Measurements from ENCODE around the gene DBP. TPM values are rescaled to one million over a fixed set of nuclear protein-coding genes. Genes with fewer than 3 reads are reported as not detected.

Gene DBP
- total RNA-seq, 1 donor from 2014 or later = 6.7 TPM

DNA sequence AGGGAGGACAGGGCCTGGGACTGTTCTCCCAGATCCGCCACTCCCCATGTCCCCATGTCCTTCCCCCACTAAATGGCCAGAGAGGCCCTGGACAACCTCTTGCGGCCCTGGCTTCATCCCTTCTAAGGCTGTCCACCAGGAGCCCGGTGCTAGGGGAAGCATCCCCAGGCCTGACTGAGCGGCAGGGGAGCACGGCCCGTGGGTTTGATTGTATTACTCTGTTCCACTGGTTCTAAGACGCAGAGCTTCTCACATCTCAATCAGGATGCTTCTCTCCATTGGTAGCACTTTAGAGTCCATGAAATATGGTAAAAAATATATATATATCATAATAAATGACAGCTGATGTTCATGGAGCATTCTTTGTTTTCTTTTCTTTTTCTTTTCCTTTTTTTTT, 29.8 kb downstream of the DBP start:
- ATAC-seq = peak; percentile 1

DNA sequence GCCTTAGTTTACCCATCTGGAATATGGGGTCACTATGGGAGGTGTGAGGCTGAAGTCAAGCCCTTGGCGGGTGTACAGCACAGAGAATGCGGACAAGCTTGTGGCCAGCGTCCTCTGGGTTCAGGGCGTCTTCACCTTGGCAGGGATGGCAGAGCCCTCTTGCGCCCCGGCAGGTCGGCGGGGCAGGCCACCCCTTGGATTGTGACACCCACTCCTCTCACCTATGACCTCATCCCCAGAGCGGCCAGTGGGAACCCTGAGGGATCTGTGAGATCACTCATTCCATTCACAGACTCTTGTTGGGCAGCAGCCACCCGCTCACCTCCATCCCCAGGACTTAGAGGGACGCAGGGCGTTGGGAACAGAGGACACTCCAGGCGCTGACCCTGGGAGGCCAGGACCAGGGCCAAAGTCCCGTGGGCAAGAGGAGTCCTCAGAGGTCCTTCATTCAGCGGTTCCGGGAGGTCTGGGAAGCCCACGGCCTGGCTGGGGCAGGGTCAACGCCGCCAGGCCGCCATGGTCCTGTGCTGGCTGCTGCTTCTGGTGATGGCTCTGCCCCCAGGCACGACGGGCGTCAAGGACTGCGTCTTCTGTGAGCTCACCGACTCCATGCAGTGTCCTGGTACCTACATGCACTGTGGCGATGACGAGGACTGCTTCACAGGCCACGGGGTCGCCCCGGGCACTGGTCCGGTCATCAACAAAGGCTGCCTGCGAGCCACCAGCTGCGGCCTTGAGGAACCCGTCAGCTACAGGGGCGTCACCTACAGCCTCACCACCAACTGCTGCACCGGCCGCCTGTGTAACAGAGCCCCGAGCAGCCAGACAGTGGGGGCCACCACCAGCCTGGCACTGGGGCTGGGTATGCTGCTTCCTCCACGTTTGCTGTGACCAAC, 30.5 kb downstream of the DBP start, which contains the start of gene SPACA4:
Gene SPACA4 (plus strand): TSS at position 280 of the 896 bp plus-strand sequence. CDS start 237 bp downstream, at position 517.
- ATAC-seq = peak; percentile 15

DNA sequence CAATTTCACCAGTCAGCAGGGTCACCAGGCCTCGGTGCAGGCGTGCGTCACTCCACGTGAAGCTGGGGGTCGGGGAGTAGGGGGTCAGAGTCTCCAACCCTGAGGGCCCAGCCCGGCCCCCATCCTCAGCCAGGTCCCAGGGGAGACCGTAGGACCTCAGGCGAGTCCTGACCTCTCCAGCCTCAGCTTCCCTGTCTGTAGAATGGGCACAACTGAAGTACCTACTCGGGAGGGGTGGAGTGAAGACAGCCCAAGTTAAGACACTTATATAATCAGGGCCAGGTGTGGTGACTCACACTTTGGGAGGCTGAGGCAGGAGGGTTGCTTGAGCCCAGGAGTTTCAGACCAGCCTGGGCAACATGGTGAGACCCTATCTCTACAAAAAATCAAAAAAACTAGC, 33.3 kb downstream of the DBP start:
- ATAC-seq = peak; percentile 5

DNA sequence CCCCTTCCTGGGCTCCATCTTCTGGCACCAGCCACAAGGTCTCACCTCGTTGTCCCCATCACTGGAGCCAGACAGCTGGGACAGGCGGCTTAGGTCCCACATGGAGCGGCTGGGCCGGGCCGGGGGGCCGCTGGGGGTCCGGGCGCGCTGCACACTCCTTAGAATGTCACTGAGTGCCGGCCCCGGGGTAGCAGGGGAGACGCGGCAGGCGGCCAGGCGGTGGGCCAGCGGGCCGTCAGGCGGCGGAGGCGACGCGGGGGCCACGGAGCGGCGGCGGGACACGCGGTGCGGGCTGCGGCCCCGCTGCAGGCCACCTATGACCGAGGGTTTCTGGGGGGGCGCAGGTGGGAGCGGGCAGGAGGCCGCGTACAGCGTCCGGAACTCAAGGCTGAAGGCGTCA, 33.7 kb downstream of the DBP start:
- ATAC-seq = no peak

DNA sequence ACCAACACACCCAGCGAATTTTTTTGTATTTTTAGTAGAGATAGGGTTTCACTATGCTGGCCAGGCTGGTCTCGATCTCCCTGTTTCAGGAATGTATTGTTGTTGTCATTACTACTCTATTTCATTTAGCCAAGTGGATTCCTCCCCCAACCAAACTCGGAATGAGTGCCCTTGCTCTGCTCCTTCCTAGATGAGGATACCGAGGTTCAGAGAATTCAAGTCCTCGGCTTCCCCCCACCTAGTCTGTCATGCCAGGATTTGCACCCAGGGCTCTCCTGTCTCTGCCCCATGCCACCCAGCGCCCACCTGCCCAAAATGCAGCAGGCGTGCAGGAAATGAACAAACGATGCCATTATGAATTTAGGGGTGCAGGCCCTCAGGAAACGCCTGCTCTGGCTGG, 34.2 kb downstream of the DBP start:
- ATAC-seq = no peak

DNA sequence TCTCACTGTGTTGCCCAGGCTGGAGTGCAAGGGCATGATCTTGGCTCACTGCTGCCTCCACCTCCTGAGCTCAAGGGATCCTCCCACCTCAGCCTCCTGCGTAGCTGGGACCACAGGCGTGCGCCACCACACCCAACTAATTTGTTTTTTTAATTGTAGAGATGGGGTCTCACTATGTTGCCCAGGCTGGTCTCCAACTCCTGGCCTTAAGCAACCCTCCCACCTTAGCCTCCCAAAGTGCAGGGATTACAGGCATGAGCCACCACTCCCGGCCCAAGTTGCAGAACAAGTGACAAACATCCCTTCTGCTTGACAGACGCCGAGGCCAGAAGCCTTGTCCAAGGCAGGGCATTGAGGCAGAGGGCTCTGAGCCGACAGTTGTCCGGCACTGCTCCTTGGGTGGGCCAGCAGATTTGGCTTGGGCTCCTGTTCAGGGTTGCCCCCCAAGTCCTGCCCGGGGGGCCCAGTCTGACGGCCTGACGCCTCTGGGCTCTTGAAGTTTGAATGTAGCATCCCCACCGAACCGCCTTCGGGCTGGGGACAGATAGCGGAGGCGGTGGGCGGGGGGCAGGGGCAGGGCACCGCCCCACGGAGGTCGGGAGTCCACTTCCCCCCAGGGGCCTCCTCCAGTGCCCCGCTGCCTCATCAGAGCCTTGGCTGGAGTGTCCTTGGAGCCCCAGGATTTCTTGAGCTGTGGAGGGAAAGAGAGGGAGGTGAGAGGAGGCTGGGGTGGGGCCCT, 36.3 kb downstream of the DBP start:
- no peak for ATAC-seq

DNA sequence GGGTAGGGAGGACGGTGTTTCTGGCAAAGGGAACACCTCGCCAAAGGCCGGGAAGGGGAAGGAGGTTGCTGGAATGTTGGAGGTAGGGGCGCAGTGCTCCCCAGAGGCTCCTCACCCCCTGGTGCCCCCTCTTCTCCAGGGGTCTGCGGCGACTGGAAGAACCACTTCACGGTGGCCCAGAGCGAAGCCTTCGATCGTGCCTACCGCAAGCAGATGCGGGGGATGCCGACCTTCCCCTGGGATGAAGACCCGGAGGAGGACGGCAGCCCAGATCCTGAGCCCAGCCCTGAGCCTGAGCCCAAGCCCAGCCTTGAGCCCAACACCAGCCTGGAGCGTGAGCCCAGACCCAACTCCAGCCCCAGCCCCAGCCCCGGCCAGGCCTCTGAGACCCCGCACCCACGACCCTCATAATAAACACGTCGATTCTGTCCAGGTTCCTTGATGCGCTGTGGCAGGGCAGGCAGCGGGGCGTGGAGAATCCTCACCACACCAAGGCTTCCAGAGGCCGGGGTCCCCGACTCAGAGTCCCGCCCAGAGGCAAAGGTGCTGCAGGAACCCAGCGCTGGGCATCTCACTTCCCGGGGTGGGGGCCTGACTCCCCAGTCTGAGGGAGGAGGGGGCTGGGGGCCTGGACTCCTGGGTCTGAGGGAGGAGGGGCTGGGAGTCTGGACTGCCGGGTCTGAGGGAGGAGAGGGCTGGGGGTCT, 38.0 kb downstream of the DBP start:
- ATAC-seq = peak; percentile 1

DNA sequence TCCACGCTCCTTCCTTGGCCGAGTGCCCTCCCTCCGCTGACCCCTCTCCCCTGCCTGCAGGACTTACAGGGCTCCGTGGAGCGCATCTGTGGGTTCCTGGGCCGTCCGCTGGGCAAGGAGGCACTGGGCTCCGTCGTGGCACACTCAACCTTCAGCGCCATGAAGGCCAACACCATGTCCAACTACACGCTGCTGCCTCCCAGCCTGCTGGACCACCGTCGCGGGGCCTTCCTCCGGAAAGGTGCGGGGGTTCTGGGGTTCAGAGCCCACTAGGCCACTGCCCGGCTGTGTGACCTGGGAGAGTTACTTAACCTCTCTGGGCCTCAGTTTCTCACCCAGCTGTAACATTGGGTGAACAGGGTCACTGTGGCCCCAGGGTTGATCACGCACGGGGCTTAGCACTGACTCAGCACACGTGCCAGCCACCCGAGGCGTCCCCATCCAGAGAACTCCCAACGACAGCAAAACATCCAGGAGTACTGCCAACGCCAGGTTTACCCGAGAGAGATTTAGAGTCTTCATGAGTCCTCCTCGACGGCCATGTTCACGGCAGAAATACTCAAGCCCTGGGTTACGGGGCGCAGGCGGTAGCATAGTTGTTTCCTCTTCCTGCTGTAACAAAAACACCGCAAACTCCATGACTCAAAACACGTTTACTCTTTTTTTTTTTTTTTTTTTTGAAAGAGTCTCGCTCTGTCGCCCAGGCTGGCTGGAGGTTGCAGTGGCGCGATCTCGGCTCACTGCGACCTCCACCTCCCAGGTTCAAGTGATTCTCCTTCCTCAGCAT, 40.3 kb downstream of the DBP start:
- ATAC-seq = peak; percentile 20

DNA sequence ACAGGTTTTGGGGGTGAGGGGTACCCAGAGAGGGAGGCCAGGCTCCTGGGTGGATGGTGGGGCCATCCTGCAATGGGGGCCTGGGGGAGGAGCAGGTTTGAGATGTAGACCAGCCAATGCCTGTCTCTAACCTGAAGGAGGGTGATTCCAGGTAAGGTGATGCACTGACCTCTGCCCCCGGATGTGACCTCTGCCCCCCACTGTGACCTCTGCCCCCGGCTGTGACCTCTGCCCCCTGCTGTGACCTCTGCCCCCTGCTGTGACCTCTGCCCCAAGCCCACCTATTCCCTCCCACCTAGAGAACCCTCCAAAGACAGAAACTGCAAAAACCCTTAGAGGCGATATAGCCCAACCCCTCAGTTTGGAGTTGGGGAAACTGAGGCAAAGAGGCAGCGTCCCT, 40.9 kb downstream of the DBP start:
- peak; percentile 3 for ATAC-seq

DNA sequence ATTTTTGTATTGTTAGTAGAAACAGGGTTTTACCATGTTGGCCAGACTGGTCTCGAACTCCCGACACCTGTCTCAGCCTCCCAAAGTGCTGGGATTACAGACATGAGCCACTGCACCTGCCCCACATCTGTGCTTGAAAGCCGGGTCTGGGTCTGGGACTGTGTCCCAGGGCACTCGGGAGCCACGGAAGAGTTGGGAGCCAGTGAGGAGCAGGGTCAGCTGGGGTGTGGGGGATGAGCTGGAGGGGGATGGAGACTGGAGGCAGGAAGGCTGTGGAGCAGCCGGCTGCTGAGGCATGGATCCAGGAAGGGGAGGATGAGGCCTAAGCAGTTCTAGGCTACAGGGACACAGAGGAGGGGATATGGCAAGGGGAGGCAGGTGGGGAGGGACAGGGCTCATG, 41.3 kb downstream of the DBP start:
- peak; percentile 14 for ATAC-seq

DNA sequence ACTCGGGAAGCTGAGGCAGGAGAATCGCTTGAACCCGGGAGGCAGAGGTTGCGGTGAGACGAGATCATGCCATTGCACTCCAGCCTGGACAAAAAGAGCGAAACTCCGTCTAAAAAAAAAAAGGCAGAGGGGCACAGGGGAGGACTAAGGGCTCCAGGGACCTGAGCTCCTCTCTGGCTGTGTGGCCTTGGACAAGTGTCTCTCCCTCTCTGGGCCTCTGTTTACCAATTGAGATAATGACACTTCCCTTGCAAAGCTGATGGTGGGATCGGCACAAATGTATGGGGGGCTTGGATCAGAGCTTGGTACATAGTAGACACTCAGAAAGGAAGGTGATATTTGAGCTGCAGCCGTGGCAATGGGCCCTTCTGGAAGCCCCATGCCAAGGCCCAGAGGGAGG, 42.0 kb downstream of the DBP start:
- ATAC-seq = no peak

DNA sequence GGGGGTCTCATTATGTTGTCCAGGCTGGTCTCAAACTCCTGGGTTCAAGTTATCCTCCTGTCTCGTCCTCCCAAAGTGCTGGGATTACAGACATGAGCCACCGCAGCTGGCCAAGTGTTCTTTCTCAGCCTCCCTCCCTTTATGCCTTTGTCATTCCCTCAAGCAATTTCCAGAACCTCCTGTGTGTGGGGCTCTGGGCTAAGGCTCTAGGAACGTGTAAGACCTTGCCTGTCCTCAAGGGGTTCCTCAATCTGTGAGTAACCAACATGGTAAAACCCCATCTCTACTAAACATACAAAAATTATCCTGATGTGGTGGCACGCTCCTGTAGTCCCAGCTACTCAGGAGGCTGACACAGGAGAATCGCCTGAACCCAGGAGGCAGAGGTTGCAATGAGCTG, 46.2 kb downstream of the DBP start:
- ATAC-seq = no peak

DNA sequence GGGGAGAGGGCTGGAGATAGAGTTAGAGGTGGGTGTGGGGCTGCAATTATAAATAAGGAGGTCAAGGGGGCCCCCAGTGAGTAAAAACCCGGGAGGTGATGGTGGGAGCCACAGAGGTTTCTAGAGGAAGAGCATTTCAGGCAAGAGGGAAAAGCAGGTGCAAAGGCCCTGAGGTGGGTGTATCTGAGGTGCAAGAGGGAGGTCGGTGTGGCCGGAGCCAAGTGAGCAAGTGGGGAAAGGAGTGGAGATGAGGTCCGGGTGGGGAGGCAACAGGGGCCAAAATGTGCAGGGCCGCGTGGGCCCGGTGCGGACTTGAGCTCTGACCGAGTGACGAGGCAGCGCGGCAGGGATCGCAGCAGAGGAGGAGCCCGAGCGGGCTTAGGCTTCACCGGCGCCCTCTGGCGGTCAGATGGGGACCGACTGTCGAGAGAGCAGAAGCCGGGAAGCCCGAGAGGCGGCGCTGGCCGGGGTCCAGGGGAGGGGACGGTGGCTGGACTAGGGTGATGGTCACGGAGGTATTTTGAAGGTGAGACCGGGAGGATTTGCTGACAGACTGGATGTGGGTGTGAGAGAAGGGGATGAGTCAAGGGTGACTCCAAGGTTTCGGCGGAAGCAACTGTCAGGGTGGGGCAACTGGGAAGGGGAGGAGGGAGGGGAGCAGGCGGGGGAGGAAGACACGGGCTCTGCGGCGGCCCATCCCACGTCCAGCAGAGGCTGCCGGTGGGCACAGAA, 48.3 kb downstream of the DBP start:
- ATAC-seq = peak; percentile 88

DNA sequence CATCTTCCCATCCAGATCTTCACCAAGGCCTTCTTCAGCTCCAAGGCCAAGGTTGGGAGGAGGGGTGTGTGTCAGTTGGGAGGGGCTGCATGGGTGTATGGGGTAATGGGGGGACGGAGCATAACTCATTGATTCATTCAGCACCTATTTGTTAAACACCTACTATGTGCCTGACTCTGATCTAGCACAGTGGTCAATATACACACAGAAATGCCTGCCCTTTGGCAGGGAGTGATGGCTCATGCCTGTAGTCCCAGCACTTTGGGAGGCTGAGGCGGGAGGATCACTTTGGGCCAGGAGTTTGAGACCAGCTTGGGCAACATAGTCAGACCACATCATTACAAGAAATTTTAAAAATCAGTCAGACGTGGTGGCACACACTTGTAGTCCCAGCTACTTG, 49.8 kb downstream of the DBP start:
- no peak for ATAC-seq

DNA sequence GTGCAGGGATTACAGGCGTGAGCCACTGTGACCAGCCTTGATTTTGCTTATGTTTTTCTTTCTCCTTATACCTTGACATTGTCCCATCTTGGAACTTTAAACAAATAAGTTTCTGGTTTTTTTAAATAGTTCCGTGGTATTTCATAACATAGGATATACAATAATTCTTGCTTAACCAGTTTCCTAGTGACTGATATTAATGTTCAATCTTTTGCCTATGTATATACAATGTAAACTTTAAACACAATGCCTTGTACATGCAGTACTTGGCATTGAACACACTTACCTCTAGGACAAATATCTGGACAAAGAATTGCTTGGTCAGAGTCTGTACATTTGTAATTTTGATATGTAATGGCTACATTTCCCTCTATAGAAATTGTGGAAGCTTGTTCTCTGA, 55.0 kb downstream of the DBP start:
- peak; percentile 49 for ATAC-seq

Other genes with a start within 250 kb of the DBP start
- gene KDELR1, start 245.8 kb downstream of the DBP start, total RNA-seq = 86.6 TPM
- 0.04 TPM for gene GRIN2D, start 243.7 kb downstream of the DBP start, total RNA-seq
- gene GRWD1, start 191.4 kb downstream of the DBP start, total RNA-seq = 24.6 TPM
- gene KCNJ14, start 181.8 kb downstream of the DBP start, total RNA-seq = 0.76 TPM
- gene CYTH2, start 168.0 kb downstream of the DBP start, total RNA-seq = 47.2 TPM
- gene LMTK3, start 125.5 kb downstream of the DBP start, total RNA-seq = 4.9 TPM
- 245 TPM for gene SULT2B1, start 85.2 kb downstream of the DBP start, total RNA-seq
- 0.64 TPM for gene SPACA4, start 30.6 kb downstream of the DBP start, total RNA-seq
- 6.5 TPM for gene FAM83E, start 22.3 kb downstream of the DBP start, total RNA-seq
- gene RPL18, start 18.2 kb downstream of the DBP start, total RNA-seq = 1,668 TPM
- gene SPHK2, start 17.9 kb downstream of the DBP start, total RNA-seq = 7.7 TPM
- 3.1 TPM for gene CA11, start 8.8 kb upstream of the DBP start, total RNA-seq
- not detected for gene NTN5, start 35.6 kb upstream of the DBP start, total RNA-seq
- gene FUT2, start 58.6 kb upstream of the DBP start, total RNA-seq = 101 TPM
- 0.56 TPM for gene MAMSTR, start 82.3 kb upstream of the DBP start, total RNA-seq
- gene RASIP1, start 103.2 kb upstream of the DBP start, total RNA-seq = 7.3 TPM
- 1.3 TPM for gene IZUMO1, start 109.5 kb upstream of the DBP start, total RNA-seq
- 6.1 TPM for gene FUT1, start 115.3 kb upstream of the DBP start, total RNA-seq
- gene FGF21, start 118.1 kb upstream of the DBP start, total RNA-seq = not detected
- gene BCAT2, start 173.7 kb upstream of the DBP start, total RNA-seq = 31.0 TPM
- 0.40 TPM for gene HSD17B14, start 199.1 kb upstream of the DBP start, total RNA-seq
- 8.1 TPM for gene PLEKHA4, start 231.2 kb upstream of the DBP start, total RNA-seq
- gene PPP1R15A, start 235.0 kb upstream of the DBP start, total RNA-seq = 30.0 TPM